ENCODE measurements around the gene BICDL1. TPM values are rescaled to one million over a fixed set of nuclear protein-coding genes. Genes with fewer than 3 reads are reported as not detected.

The BICDL1 gene
- total and polyA plus RNA-seq, 2 of the 4 experiments (the other 2 are of a cell fraction) = not detected

GRCh38 chr12:120140603-120141002 lies 151.6 kb downstream of the BICDL1 start:
- POLR2A ChIA-PET (ENCODE audit: unreplicated experiment) = no interaction called here
- H3K9me1 ChIP-seq (ENCODE audit: insufficient read depth, low read length) = peaks cover 28% of the 10 kb centered on the region
- TF ChIP-seq CEBPB (IDR thresholded peaks at IDR 0.05; ENCODE audit: low read depth, low read length) (no peak), FOS (IDR thresholded peaks at IDR 0.05; ENCODE audit: low read depth, low read length) (no peak), ELK1 (IDR thresholded peaks at IDR 0.05; ENCODE audit: borderline replicate concordance, low read depth, low read length) (no peak), BHLHE40 (IDR thresholded peaks at IDR 0.05; ENCODE audit: low read depth, low read length) (no peak), SMC3 (IDR thresholded peaks at IDR 0.05; ENCODE audit: low read depth, low read length) (no peak), MAFK (IDR thresholded peaks at IDR 0.05; ENCODE audit: low read depth, low read length) (no peak), RCOR1 (IDR thresholded peaks at IDR 0.05; ENCODE audit: insufficient replicate concordance, low read length) (no peak), MXI1 (IDR thresholded peaks at IDR 0.05; ENCODE audit: borderline replicate concordance, low read depth, low read length) (no peak), MAZ (IDR thresholded peaks at IDR 0.05; ENCODE audit: borderline replicate concordance, low read depth, low read length) (no peak), NFE2L2 (IDR thresholded peaks at IDR 0.05; ENCODE audit: low read depth, low read length) (no peak)
- TF ChIP-seq, protein P1, sequence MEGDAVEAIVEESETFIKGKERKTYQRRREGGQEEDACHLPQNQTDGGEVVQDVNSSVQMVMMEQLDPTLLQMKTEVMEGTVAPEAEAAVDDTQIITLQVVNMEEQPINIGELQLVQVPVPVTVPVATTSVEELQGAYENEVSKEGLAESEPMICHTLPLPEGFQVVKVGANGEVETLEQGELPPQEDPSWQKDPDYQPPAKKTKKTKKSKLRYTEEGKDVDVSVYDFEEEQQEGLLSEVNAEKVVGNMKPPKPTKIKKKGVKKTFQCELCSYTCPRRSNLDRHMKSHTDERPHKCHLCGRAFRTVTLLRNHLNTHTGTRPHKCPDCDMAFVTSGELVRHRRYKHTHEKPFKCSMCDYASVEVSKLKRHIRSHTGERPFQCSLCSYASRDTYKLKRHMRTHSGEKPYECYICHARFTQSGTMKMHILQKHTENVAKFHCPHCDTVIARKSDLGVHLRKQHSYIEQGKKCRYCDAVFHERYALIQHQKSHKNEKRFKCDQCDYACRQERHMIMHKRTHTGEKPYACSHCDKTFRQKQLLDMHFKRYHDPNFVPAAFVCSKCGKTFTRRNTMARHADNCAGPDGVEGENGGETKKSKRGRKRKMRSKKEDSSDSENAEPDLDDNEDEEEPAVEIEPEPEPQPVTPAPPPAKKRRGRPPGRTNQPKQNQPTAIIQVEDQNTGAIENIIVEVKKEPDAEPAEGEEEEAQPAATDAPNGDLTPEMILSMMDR (conservative IDR thresholded peaks at IDR 0.05; ENCODE audit: low read depth, low read length) = no peak
- H2BK15ac ChIP-seq (ENCODE audit: low read depth, low read length) = no peak overlapping the region
- ATAC-seq (ENCODE audit: low read depth) (no peak; the same call in 1 of the 2 replicates), DNase-seq (peak; percentile 10)
- no peak overlapping the region for H3K4me3 ChIP-seq (ENCODE audit: insufficient read depth, low read depth, low read length)
- peak overlapping the region; percentile 30; the same call in 1 of the 2 replicates for H3K27ac ChIP-seq (ENCODE audit: insufficient read depth, low read length)
- H3K79me1 ChIP-seq (ENCODE audit: low read depth in 1 of 2, low read length in 2 of 2) = peaks cover 23 to 53% of the 10 kb centered on the region in 2 experiments
- no peak overlapping the region for H4K5ac ChIP-seq (ENCODE audit: low read depth, low read length)
- CTCF ChIA-PET = no interaction called here
- dilution Hi-C loops (cut with HindIII; ENCODE audit: low sequenced_read_pairs, unreplicated experiment) (no loop called here), intact Hi-C loops (cut with micrococcal nuclease) (loop anchor here (5.0 kb wide), 1 partner anchor 37 kb away; no protein-coding TSS in a partner anchor), in situ Hi-C loops (cut with MboI; ENCODE audit: low sequenced_read_pairs) (loop anchor here (5.0 kb wide), 1 partner anchor 42 kb away; no protein-coding TSS in a partner anchor)
- 0 out of 2 replicates have a peak overlapping the region, but pooled peaks have one; percentile 18 for H2AK5ac ChIP-seq (ENCODE audit: low read depth, low read length)
- peaks cover 11% of the 10 kb centered on the region for H3K4me1 ChIP-seq (ENCODE audit: control insufficient read depth, insufficient read depth, low read length)
- H2BK5ac ChIP-seq (ENCODE audit: low read depth, low read length, poor library complexity, severe bottlenecking) = peak overlapping the region; percentile 55
- no peak overlapping the region for H3K4me2 ChIP-seq (ENCODE audit: low read depth, low read length)
- H3K18ac ChIP-seq (ENCODE audit: low read depth, low read length) = peak overlapping the region; percentile 19; the same call in 1 of the 2 replicates
- peak overlapping the region; percentile 19; the same call in 1 of the 2 replicates for H2BK120ac ChIP-seq (ENCODE audit: low read depth, low read length)
- peak overlapping the region; percentile 73 for H3K4ac ChIP-seq (ENCODE audit: low read depth, low read length)
- H3K27me3 ChIP-seq (ENCODE audit: control insufficient read depth, insufficient read depth, low read length) = no peaks in the 10 kb centered on the region
- H3K14ac ChIP-seq (replicated peaks; ENCODE audit: low read depth, low read length) = 0 out of 2 replicates have a peak overlapping the region, but pooled peaks have one; percentile 45
- no peak overlapping the region for H3K23ac ChIP-seq (ENCODE audit: low read depth, low read length)
- H4K8ac ChIP-seq (ENCODE audit: low read depth in 2 of 2, low read length in 2 of 2) = 0 out of 4 replicates have a peak overlapping the region, but pooled peaks of 1 of the 2 experiments have one; percentile 42
- peaks cover 19% of the 10 kb centered on the region for H4K20me1 ChIP-seq (ENCODE audit: insufficient read depth, low read length)
- H3K9me3 ChIP-seq (ENCODE audit: control insufficient read depth, insufficient read depth, low read length) = no peaks in the 10 kb centered on the region
- no peak overlapping the region for H2AFZ ChIP-seq (replicated peaks; ENCODE audit: low read length, poor library complexity)
- BruUV-seq (replicated peaks) = no TSS peak
- peak overlapping the region; percentile 66; the same call in 1 of the 2 replicates for H4K91ac ChIP-seq (ENCODE audit: insufficient read depth, low read depth, low read length)
- peak overlapping the region; percentile 64 for H2BK20ac ChIP-seq (ENCODE audit: low read depth, low read length)
- H3K36me3 ChIP-seq (ENCODE audit: control insufficient read depth, insufficient read depth, low read length) = peaks cover 81% of the 10 kb centered on the region
- peak overlapping the region; percentile 16; the same call in 1 of the 2 replicates for H3K56ac ChIP-seq (ENCODE audit: extremely low read depth, insufficient read depth, low read length)
- H2AK9ac ChIP-seq (replicated peaks; ENCODE audit: low read depth, low read length, poor library complexity) = no peak overlapping the region
- H3K9ac ChIP-seq (ENCODE audit: low read depth, low read length) = no peak overlapping the region
- no CpG with 5 or more reads among the region's 9 CpGs for WGBS, 2 experiments (ENCODE audit: extremely low coverage in 2 of 2, insufficient read length in 1 of 2)

All from IMR-90 (cell line).